ENCODE results near the gene PPM1J. TPM values are rescaled to one million over a fixed set of nuclear protein-coding genes. Genes with fewer than 3 reads are reported as not detected.
"Not testable (repeated sequence)": the region's sequence is repeated elsewhere in the genome, so short reads cannot be mapped to it uniquely, and the experiment has no call there.

Gene PPM1J
- total and polyA plus RNA-seq, 2 experiments from 2014 or later = 0.54 to 1.5 TPM

GRCh38 chr1:112723511-112723839, 8.3 kb upstream of the PPM1J start:
- Histone ChIP-seq H3K27ac (peak overlapping the region; percentile 49), H2AFZ (peak overlapping the region; percentile 79; the same call in 1 of the 2 replicates), H3K4me3 (no peak overlapping the region), H3K9me2 (ENCODE audit: insufficient read depth) (no peaks in the 10 kb centered on the region), H3F3A (ENCODE audit: insufficient read depth) (no peaks in the 10 kb centered on the region), H3K4me1 (ENCODE audit: insufficient read depth) (peaks cover 12% of the 10 kb centered on the region), H3K9me3 (ENCODE audit: low read depth) (no peaks in the 10 kb centered on the region), H3K4me2 (ENCODE audit: unreplicated experiment) (peak overlapping the region; percentile 25), H3K27me3 (replicated peaks; ENCODE audit: insufficient read depth) (no peaks in the 10 kb centered on the region), H3K79me2 (ENCODE audit: insufficient read depth) (no peaks in the 10 kb centered on the region), H4K20me1 (ENCODE audit: insufficient read depth) (no peaks in the 10 kb centered on the region), H3K36me3 (ENCODE audit: low read depth) (no peaks in the 10 kb centered on the region), H3K9ac (peak overlapping the region; percentile 46)
- no peak for TF ChIP-seq EZH2 (IDR thresholded peaks at IDR 0.05; ENCODE audit: insufficient read depth, poor library complexity, severe bottlenecking)
- TF ChIP-seq EZH2phosphoT487 (IDR thresholded peaks at IDR 0.05; ENCODE audit: insufficient read depth, low read depth) = no peak
- in situ Hi-C loops (cut with MboI) = no loop called here
- WGBS, 2 experiments (ENCODE audit: low coverage in 1 of 2, low lambda C conversion rate in 2 of 2, missing lambda C conversion rate in 2 of 2) = 76 to 78% methylated on average over 8 of the region's 8 CpGs
- DNase-seq = no peak

- WGBS, 2 experiments (ENCODE audit: low coverage in 1 of 2, low lambda C conversion rate in 2 of 2, missing lambda C conversion rate in 2 of 2) = 12% methylated on average over 19 to 22 of the region's 35 CpGs
- Histone ChIP-seq H3K9me3 (ENCODE audit: low read depth) (no peaks in the 10 kb centered on the region), H3K79me2 (ENCODE audit: insufficient read depth) (no peaks in the 10 kb centered on the region), H3K27me3 (replicated peaks; ENCODE audit: insufficient read depth) (no peaks in the 10 kb centered on the region), H3K9ac (peak overlapping the region; percentile 46), H3K4me1 (ENCODE audit: insufficient read depth) (peaks cover 10% of the 10 kb centered on the region), H3K36me3 (ENCODE audit: low read depth) (no peaks in the 10 kb centered on the region), H4K20me1 (ENCODE audit: insufficient read depth) (no peaks in the 10 kb centered on the region), H3F3A (ENCODE audit: insufficient read depth) (no peaks in the 10 kb centered on the region), H3K9me2 (ENCODE audit: insufficient read depth) (no peaks in the 10 kb centered on the region), H2AFZ (peak overlapping the region; percentile 79), H3K4me3 (no peak overlapping the region), H3K27ac (peak overlapping the region; percentile 49), H3K4me2 (ENCODE audit: unreplicated experiment) (peak overlapping the region; percentile 25)
- DNase-seq = peak; percentile 88
- in situ Hi-C loops (cut with MboI) = no loop called here
- TF ChIP-seq EZH2phosphoT487 (IDR thresholded peaks at IDR 0.05; ENCODE audit: insufficient read depth, low read depth) (no peak), EZH2 (IDR thresholded peaks at IDR 0.05; ENCODE audit: insufficient read depth, poor library complexity, severe bottlenecking) (no peak)
Observed at GRCh38 chr1:112722601-112723510, 7.7 kb upstream of the PPM1J start.

DNA sequence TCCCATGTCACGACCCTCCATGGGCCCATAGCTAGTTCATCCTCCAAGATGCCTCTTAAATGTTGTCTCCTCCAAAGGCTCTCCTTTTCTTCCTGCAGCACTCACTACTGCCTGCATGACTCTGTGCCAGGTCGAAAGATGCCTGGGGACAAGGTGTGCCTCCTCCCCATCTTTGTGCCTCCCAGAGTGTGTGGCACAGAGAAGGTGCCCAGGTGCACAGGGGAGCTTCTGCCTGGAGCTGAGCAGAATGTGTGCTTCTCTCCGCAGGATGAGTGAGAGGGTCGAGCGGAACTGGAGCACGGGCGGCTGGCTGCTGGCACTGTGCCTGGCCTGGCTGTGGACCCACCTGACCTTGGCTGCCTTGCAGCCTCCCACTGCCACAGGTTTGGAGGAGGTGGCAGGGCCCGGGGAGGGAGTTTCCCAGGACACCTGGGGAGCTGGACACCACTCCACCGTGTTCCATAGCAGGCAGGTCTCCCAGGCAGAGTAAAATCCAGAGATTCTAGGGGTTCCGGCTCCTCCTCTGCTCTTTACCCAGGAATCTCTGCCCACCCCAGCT, 6.9 kb upstream of the PPM1J start:
- in situ Hi-C loops (cut with MboI) = no loop called here
- peak overlapping the region; percentile 79; the same call in 1 of the 2 replicates for H2AFZ ChIP-seq
- no peak overlapping the region for H3K4me2 ChIP-seq (ENCODE audit: unreplicated experiment)

DNA sequence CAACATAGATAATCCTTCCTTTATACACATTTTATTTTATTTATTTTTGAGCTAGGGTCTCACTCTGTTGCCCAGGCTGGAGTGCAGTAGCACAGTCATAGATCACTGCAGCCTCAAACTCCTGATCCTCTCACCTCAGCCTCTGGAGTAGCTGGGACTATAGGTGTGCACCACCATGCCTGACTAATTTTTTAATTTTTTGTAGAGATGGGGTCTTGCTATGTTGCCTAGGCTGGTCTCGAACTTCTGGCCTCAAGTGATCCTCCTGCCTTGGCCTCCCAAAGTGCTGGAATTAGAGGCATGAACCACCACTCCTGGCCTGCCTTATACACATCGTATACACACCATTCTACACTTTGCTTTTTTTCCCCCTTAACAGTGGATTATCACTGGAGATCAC, 6.2 kb upstream of the PPM1J start:
- H3K27me3 ChIP-seq (replicated peaks; ENCODE audit: insufficient read depth); H2AFZ ChIP-seq; in situ Hi-C loops (cut with MboI); H3K9me2 ChIP-seq (ENCODE audit: insufficient read depth); H3K79me2 ChIP-seq (ENCODE audit: insufficient read depth); H3K4me1 ChIP-seq (ENCODE audit: insufficient read depth); DNase-seq; H3K36me3 ChIP-seq (ENCODE audit: low read depth); H3K9ac ChIP-seq; H3K27ac ChIP-seq; H3K4me2 ChIP-seq (ENCODE audit: unreplicated experiment); H3F3A ChIP-seq (ENCODE audit: insufficient read depth); H3K9me3 ChIP-seq (ENCODE audit: low read depth); H4K20me1 ChIP-seq (ENCODE audit: insufficient read depth); H3K4me3 ChIP-seq: not testable (repeated sequence)
- WGBS, 2 experiments (ENCODE audit: low coverage in 1 of 2, low lambda C conversion rate in 2 of 2, missing lambda C conversion rate in 2 of 2) = 100% methylated on average over 2 of the region's 2 CpGs

More for the DNA sequence above, 6.9 kb upstream of the PPM1J start:
- H3K79me2 ChIP-seq (ENCODE audit: insufficient read depth) = no peaks in the 10 kb centered on the region
- H3K9ac ChIP-seq = peak overlapping the region; percentile 46; the same call in 1 of the 2 replicates
- TF ChIP-seq EZH2 (IDR thresholded peaks at IDR 0.05; ENCODE audit: insufficient read depth, poor library complexity, severe bottlenecking) = no peak
- no peak for TF ChIP-seq EZH2phosphoT487 (IDR thresholded peaks at IDR 0.05; ENCODE audit: insufficient read depth, low read depth)
- DNase-seq = no peak
- 87 to 95% methylated on average over 9 to 10 of the region's 10 CpGs for WGBS, 2 experiments (ENCODE audit: low coverage in 1 of 2, low lambda C conversion rate in 2 of 2, missing lambda C conversion rate in 2 of 2)
- no peaks in the 10 kb centered on the region for H3K27me3 ChIP-seq (replicated peaks; ENCODE audit: insufficient read depth)
- H3K4me1 ChIP-seq (ENCODE audit: insufficient read depth) = 0 out of 2 replicates have a peak, but pooled peaks cover 4% of the 10 kb centered on the region
- H3K36me3 ChIP-seq (ENCODE audit: low read depth) = no peaks in the 10 kb centered on the region
- no peak overlapping the region for H3K27ac ChIP-seq
- no peaks in the 10 kb centered on the region for H3F3A ChIP-seq (ENCODE audit: insufficient read depth)
- H3K9me2 ChIP-seq (ENCODE audit: insufficient read depth) = no peaks in the 10 kb centered on the region
- no peak overlapping the region for H3K4me3 ChIP-seq
- no peaks in the 10 kb centered on the region for H4K20me1 ChIP-seq (ENCODE audit: insufficient read depth)
- H3K9me3 ChIP-seq (ENCODE audit: low read depth) = no peaks in the 10 kb centered on the region
